Hepatocyte (in vitro differentiated cells): Measurements from ENCODE around the gene RASGEF1C. TPM values are rescaled to one million over a fixed set of nuclear protein-coding genes. Genes with fewer than 3 reads are reported as not detected.
"Not testable (repeated sequence)": the region's sequence is repeated elsewhere in the genome, so short reads cannot be mapped to it uniquely, and the experiment has no call there.

Source experiments
- DNase-seq: peaks from one replicate; pipeline ENCODE4 v3.0.0-alpha.2; 2016; ENCODE audit warnings: low spot score
- H2AFZ ChIP-seq: fragments of 200-600 bp; sonication (generic); 2 replicates; pipeline ENCODE4 v1.6.0; 2016; ENCODE audit warnings: antibody characterized with exemption, mild to moderate bottlenecking
- H3K27ac ChIP-seq: fragments of 200-600 bp; sonication (generic); 2 replicates; pipeline ENCODE4 v1.5.1; 2016; ENCODE audit warnings: mild to moderate bottlenecking
- H3K27me3 ChIP-seq: fragments of 200-600 bp; sonication (generic); 2 replicates; pipeline ENCODE4 v1.6.1; 2016
- H3K36me3 ChIP-seq: fragments of 200-600 bp; sonication (generic); replicated peaks from 2 replicates; pipeline ENCODE4 v1.5.1; 2016; ENCODE audit warnings: low read depth; ENCODE audit not compliant: insufficient read depth
- H3K4me1 ChIP-seq: fragments of 200-600 bp; sonication (generic); 2 replicates; pipeline ENCODE4 v1.5.1; 2016; ENCODE audit warnings: mild to moderate bottlenecking, moderate library complexity; ENCODE audit not compliant: insufficient read depth
- H3K4me2 ChIP-seq: fragments of 200-600 bp; sonication (generic); 2 replicates; pipeline ENCODE4 v1.6.0; 2016
- H3K4me3 ChIP-seq: fragments of 200-600 bp; sonication (generic); 2 replicates; pipeline ENCODE4 v1.5.1; 2016; ENCODE audit warnings: mild to moderate bottlenecking
- H3K79me2 ChIP-seq: fragments of 200-600 bp; sonication (generic); 2 replicates; pipeline ENCODE4 v1.6.0; 2017; ENCODE audit warnings: mild to moderate bottlenecking
- H3K9me2 ChIP-seq: fragments of 200-600 bp; sonication (generic); replicated peaks from 2 replicates; pipeline ENCODE4 v1.6.0; 2017; ENCODE audit warnings: mild to moderate bottlenecking; ENCODE audit not compliant: insufficient read depth
- H3K9me3 ChIP-seq: fragments of 200-600 bp; sonication (generic); 2 replicates; pipeline ENCODE4 v1.5.1; 2016; ENCODE audit warnings: low read depth, mild to moderate bottlenecking
- H4K20me1 ChIP-seq: fragments of 200-600 bp; sonication (generic); 2 replicates; pipeline ENCODE4 v1.6.0; 2016; ENCODE audit warnings: mild to moderate bottlenecking; ENCODE audit not compliant: insufficient read depth, poor library complexity, severe bottlenecking
- CTCF ChIP-seq: fragments of 200-600 bp; sonication (generic); IDR thresholded peaks from 2 replicates; pipeline ENCODE4 v1.5.1; 2016; ENCODE audit warnings: antibody characterized with exemption, mild to moderate bottlenecking; ENCODE audit not compliant: poor library complexity
- EZH2 ChIP-seq: fragments of 200-600 bp; sonication (generic); IDR thresholded peaks from 2 replicates; pipeline ENCODE4 v1.6.1; 2016; ENCODE audit warnings: antibody characterized with exemption, mild to moderate bottlenecking, borderline replicate concordance
- EZH2phosphoT487 ChIP-seq: fragments of 200-600 bp; sonication (generic); IDR thresholded peaks from one replicate; pipeline ENCODE4 v1.6.1; 2018; ENCODE audit warnings: antibody characterized with exemption, mild to moderate bottlenecking, low read depth, moderate library complexity; ENCODE audit not compliant: unreplicated experiment, severe bottlenecking
- WGBS: methylation state at CpG from one replicate; pipeline ENCODE4 v1.1.6; 2016; ENCODE audit warnings: low lambda C conversion rate; ENCODE audit errors: missing lambda C conversion rate; 5-methylcytosine and 5-hydroxymethylcytosine counted together
- polyA plus RNA-seq: library from polyadenylated mRNA; unstranded; fragments of >200 nt; fragmentation: Nextera tagmentation; extraction: Ambion mirVana; gene quantifications from 2 replicates; pipeline ENCODE4 v1.2.1, GENCODE V29; 2016
- total RNA-seq: library from RNA; depleted of rRNA; stranded (reverse); fragments of >200 nt; gene quantifications from 2 replicates; pipeline ENCODE4 v1.2.3, GENCODE V29; 2014

The RASGEF1C gene
- total and polyA plus RNA-seq, 2 experiments from 2014 or later, result not detected

- 97% methylated on average over 16 of the region's 16 CpGs for WGBS
- no peak for DNase-seq
These were observed 2.1 kb upstream of the RASGEF1C start for GRCh38 chr5:180210961-180211760.

GRCh38 chr5:180210077-180210476 is 1.1 kb upstream of the RASGEF1C start:
- not testable (repeated sequence) for H3K9me2 ChIP-seq, H4K20me1 ChIP-seq, H3K4me2 ChIP-seq, H3K27ac ChIP-seq, H3K9me3 ChIP-seq, H2AFZ ChIP-seq, H3K4me1 ChIP-seq, H3K4me3 ChIP-seq, H3K79me2 ChIP-seq, H3K36me3 ChIP-seq, DNase-seq
- H3K27me3 ChIP-seq, result peaks cover 18% of the 10 kb centered on the region
- WGBS, result 95% methylated on average over 10 of the region's 12 CpGs

More at GRCh38 chr5:180210961-180211760, 2.1 kb upstream of the RASGEF1C start:
- TF ChIP-seq EZH2 (no peak), EZH2phosphoT487 (no peak), CTCF (no peak)
- Histone ChIP-seq H2AFZ (no peak overlapping the region), H3K27ac (no peak overlapping the region), H3K9me3 (no peaks in the 10 kb centered on the region), H3K36me3 (no peaks in the 10 kb centered on the region), H3K27me3 (peaks cover 18% of the 10 kb centered on the region), H3K79me2 (no peaks in the 10 kb centered on the region), H3K4me1 (peaks cover 4% of the 10 kb centered on the region), H4K20me1 (no peaks in the 10 kb centered on the region), H3K4me3 (no peak overlapping the region), H3K4me2 (no peak overlapping the region), H3K9me2 (no peaks in the 10 kb centered on the region)

- Histone ChIP-seq H3K27me3 (peaks cover 18% of the 10 kb centered on the region), H3K4me3 (no peak overlapping the region), H3K4me2 (peak overlapping the region; percentile 88), H3K79me2 (no peaks in the 10 kb centered on the region), H3K9me2 (no peaks in the 10 kb centered on the region), H3K9me3 (no peaks in the 10 kb centered on the region), H2AFZ (no peak overlapping the region), H3K27ac (no peak overlapping the region), H3K4me1 (peaks cover 4% of the 10 kb centered on the region), H3K36me3 (no peaks in the 10 kb centered on the region), H4K20me1 (no peaks in the 10 kb centered on the region)
- DNase-seq, result peak; percentile 50
- TF ChIP-seq EZH2 (no peak), CTCF (peak; percentile 2)
- 13% methylated on average over 29 of the region's 65 CpGs for WGBS
These were observed 453 bp downstream of the RASGEF1C start for GRCh38 chr5:180208435-180209081.

- Histone ChIP-seq H3K4me1 (peaks cover 4% of the 10 kb centered on the region), H2AFZ (no peak overlapping the region), H3K27me3 (peaks cover 18% of the 10 kb centered on the region), H3K27ac (no peak overlapping the region), H3K9me2 (no peaks in the 10 kb centered on the region), H3K9me3 (no peaks in the 10 kb centered on the region), H3K4me3 (no peak overlapping the region), H3K4me2 (peak overlapping the region; percentile 88), H3K36me3 (no peaks in the 10 kb centered on the region), H3K79me2 (no peaks in the 10 kb centered on the region), H4K20me1 (no peaks in the 10 kb centered on the region)
- DNase-seq, result no peak
- WGBS, result 57% methylated on average over 13 of the region's 14 CpGs
- no peak for TF ChIP-seq EZH2phosphoT487
- no peak for TF ChIP-seq EZH2
- TF ChIP-seq CTCF, result no peak
These were observed 975 bp downstream of the RASGEF1C start for GRCh38 chr5:180208038-180208434.
